Immature natural killer cell (primary cell): ENCODE results near the gene GJD3. TPM values are rescaled to one million over a fixed set of nuclear protein-coding genes. Genes with fewer than 3 reads are reported as not detected.

Experiments used
- DNase-seq, 3 donors: peaks; one replicate each; pipeline ENCODE4 v3.0.0; 2022; ENCODE audit warnings: mixed read lengths in 1 of 3
- H3K27ac Mint-ChIP-seq, 6 donors: one replicate each; pipeline ENCODE4 v1.8.0; 2020; ENCODE audit warnings: mixed read lengths in 6 of 6, mild to moderate bottlenecking in 5 of 6, inconsistent platforms in 4 of 6, moderate library complexity in 3 of 6
- H3K27me3 Mint-ChIP-seq, 3 donors: one replicate each; pipeline ENCODE4 v1.8.0; 2020 to 2021; ENCODE audit warnings: low read depth in 3 of 3, mild to moderate bottlenecking in 3 of 3, mixed read lengths in 3 of 3, moderate library complexity in 3 of 3, inconsistent platforms in 1 of 3
- H3K36me3 Mint-ChIP-seq, 3 donors: one replicate each; pipeline ENCODE4 v1.8.0; 2020; ENCODE audit warnings: mixed read lengths in 3 of 3, inconsistent platforms in 2 of 3, mild to moderate bottlenecking in 2 of 3
- H3K4me1 Mint-ChIP-seq, 2 donors: one replicate each; pipeline ENCODE4 v1.8.0; 2020; ENCODE audit warnings: inconsistent platforms in 2 of 2, mild to moderate bottlenecking in 2 of 2, mixed read lengths in 2 of 2, moderate library complexity in 1 of 2
- H3K4me3 Mint-ChIP-seq, 5 donors: one replicate each; pipeline ENCODE4 v1.8.0; 2020; ENCODE audit warnings: mild to moderate bottlenecking in 5 of 5, mixed read lengths in 5 of 5, inconsistent platforms in 3 of 5, moderate library complexity in 3 of 5
- H3K9me3 Mint-ChIP-seq, 6 donors: one replicate each; pipeline ENCODE4 v1.8.0; 2020; ENCODE audit warnings: mild to moderate bottlenecking in 6 of 6, mixed read lengths in 6 of 6, inconsistent platforms in 4 of 6, moderate library complexity in 3 of 6
- polyA plus RNA-seq, 3 donors: library from polyadenylated mRNA; unstranded; fragments of 300-500 nt; fragmentation: Illumina TruSeq; gene quantifications; one replicate each; pipeline ENCODE4 v1.2.3, GENCODE V29; 2021

Gene GJD3
- polyA plus RNA-seq, 3 donors from 2014 or later, result 0.40 to 0.68 TPM; not detected in 1

DNA sequence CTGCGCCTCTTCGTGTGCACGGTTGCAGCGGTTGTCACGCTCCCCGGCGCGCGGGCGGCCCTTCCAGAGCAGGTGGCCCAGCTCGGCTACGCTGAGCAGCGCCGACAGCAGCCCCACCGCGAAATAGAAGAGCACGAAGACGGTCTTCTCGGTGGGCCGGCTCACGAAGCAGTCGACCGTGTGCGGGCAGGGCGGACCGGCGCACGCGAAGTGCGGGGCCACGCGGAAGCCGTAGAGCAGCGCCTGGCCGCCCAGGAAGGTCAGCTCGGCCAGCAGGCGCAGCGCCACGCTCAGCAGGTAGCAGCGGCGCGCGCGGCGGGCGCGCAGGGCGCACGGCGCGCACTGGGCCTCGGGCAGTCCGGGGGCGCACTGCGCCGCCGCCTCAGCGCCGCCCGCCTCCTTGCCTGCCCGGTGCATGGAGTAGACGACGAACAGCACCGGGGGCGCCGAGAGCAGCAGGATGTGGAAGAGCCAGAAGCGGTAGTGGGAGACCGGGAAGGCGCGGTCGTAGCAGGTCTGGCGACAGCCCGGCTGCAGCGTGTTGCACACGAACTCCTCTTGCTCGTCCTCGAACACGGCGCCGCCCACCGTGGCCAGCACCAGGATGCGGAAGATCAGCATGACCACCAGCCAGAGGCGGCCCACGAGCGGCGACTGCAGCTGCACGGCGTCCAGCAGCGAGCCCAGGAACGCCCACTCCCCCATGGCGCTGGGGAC lies 1.3 kb downstream of the GJD3 start:
- Mint-ChIP-seq H3K36me3 (no peaks in the 10 kb centered on the region), H3K27ac (no peak overlapping the region), H3K27me3 (peaks cover 0 to 8% (median 1%) of the 10 kb centered on the region in 3 donors), H3K9me3 (no peaks in the 10 kb centered on the region), H3K4me1 (peaks cover 5 to 7% of the 10 kb centered on the region in 2 donors), H3K4me3 (peak overlapping the region; percentile 64 to 74 (median 71))
- no peak for DNase-seq

DNA sequence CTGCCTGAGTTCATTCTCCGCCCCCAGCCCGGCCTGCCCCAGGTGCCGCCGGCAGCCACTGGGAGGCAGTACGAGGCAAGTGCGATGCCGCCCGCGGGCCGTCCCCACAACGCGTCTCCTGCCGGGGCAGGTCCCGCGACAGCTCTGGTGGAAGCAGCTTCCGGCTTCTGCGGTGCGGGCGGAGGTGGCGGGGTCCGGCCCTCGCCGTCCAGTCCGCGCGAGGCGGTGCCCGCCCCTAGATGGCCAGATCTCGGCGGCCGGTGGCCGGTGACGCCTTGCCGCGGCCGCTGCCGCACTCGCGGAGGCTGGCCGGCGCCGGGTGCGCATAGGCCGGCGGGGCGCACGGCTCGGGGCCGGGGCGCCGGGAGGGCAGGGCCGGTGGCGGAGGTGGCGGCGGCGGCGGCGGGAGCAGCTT lies 1.8 kb downstream of the GJD3 start:
- no peak overlapping the region for H3K27ac Mint-ChIP-seq
- peak overlapping the region; percentile 24 to 73 (median 51) for H3K4me3 Mint-ChIP-seq
- DNase-seq, result peak; percentile 65 to 67 (median 65)
- no peaks in the 10 kb centered on the region for H3K9me3 Mint-ChIP-seq
- peaks cover 5 to 7% of the 10 kb centered on the region in 2 donors for H3K4me1 Mint-ChIP-seq
- H3K36me3 Mint-ChIP-seq, result no peaks in the 10 kb centered on the region
- H3K27me3 Mint-ChIP-seq, result peaks cover 1 to 8% (median 3%) of the 10 kb centered on the region in 3 donors

DNA sequence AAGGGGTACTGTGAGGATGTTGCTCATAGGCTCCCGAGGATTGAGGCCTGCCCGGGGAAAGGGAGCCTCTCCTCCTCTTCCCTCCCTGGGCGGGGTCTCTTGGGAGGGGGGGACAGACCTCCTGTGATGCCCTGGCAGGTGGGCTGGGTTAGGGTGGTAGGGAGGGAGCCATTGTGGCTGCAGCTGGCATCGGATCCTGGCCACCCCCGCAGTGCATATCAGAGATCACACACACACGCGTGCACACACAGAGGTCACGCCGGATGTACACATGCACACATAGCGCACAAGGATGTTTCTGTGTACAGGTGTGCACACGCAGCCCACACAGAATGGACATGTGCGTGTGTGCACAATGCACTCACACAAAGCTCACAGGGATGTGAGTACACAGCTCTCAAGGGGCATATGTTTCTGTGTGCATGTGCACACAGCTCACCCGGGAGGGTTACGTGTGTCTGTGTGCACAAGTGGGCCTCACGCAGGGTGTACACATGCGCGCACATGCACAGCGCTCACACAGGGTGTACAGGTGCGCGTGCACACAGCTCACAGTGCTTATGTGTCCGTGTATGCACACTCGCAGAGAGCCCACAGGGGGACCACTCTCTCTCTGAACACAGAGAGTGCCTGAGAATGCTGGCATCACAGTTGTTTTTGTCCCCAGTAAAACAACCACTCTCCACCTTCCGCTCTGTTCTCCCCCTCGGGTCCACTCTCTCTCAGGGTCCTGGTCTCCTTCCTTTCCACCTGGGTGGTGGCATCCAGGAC lies 2.4 kb downstream of the GJD3 start:
- H3K4me1 Mint-ChIP-seq, result peaks cover 5 to 7% of the 10 kb centered on the region in 2 donors
- H3K4me3 Mint-ChIP-seq, result peak overlapping the region; percentile 24 to 73 (median 51)
- H3K36me3 Mint-ChIP-seq, result no peaks in the 10 kb centered on the region
- H3K27me3 Mint-ChIP-seq, result peaks cover 1 to 8% (median 3%) of the 10 kb centered on the region in 3 donors
- no peak overlapping the region for H3K27ac Mint-ChIP-seq
- no peak for DNase-seq
- no peaks in the 10 kb centered on the region for H3K9me3 Mint-ChIP-seq

DNA sequence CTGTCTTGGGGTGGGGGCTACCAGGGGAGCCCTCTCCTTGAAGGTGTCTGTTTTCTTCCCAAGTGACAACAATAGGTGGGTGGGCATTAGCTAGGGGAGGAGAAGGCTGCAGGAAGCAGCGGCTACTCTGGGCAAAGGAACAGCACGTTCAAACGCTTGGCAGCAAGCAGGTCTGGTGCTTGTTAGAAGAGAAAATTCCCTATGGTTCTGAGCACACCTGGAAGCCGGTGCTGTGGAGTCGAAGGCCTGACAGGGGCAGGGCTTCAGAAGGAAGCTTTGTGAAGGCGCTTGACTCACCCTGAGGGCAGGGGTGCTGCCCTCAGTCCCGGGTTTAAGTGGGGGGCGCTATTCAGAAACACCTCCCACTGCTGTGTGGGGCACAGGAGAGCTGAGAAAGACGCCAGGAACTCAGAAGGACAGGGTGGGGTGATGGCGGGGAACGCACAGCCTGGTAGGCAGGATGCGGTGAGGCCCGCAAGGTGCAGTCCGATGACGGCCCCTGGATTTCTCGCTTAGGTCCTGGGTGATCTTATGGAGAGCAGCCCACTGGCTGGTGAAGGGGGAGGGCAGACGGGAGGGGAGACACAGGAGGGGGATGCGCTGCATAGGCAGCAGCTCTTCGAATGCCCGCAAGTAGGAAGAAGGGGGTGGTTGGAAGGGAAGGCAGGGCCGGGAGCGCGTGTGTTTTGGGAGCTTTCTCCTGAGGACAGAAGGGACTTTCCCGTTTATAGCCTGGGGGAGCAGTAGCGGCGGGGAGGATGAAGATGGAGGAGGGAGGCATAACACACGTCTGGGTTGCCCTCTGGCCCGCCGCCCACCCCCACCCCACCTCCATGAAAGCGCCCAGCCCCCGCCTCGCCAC lies 3.2 kb downstream of the GJD3 start:
- no peaks in the 10 kb centered on the region for H3K9me3 Mint-ChIP-seq
- peaks cover 5 to 7% of the 10 kb centered on the region in 2 donors for H3K4me1 Mint-ChIP-seq
- H3K27ac Mint-ChIP-seq, result no peak overlapping the region
- DNase-seq, result no peak
- no peaks in the 10 kb centered on the region for H3K36me3 Mint-ChIP-seq
- peaks cover 1 to 8% (median 3%) of the 10 kb centered on the region in 3 donors for H3K27me3 Mint-ChIP-seq
- peak overlapping the region in 4 of 5 donors; percentile 18 to 54 (median 28) for H3K4me3 Mint-ChIP-seq

DNA sequence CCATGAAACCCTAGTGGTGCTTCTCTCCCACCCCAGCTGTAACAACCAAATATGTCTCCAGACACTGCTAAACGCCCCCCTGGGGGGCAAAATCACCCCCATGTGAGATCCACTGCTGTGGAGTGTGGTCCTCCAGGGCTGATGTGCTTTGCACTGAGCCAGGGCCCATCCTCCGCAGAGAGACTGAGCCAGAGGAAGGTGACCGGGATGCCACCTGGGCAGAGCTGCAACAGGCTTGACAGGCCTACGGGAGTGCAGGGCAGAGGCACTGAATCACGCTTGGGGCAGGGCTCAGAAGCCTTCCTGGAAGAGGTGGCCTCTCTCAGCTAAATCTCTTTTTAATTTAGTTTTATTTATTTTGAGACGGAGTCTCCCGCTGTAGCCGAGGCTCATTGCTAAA lies 4.4 kb downstream of the GJD3 start:
- H3K27me3 Mint-ChIP-seq, result peaks cover 1 to 8% (median 3%) of the 10 kb centered on the region in 3 donors
- no peak overlapping the region for H3K27ac Mint-ChIP-seq
- H3K4me3 Mint-ChIP-seq, result no peak overlapping the region
- no peak for DNase-seq
- no peaks in the 10 kb centered on the region for H3K9me3 Mint-ChIP-seq
- peaks cover 5 to 8% of the 10 kb centered on the region in 2 donors for H3K4me1 Mint-ChIP-seq
- H3K36me3 Mint-ChIP-seq, result peaks cover 0 to 3% (median 0%) of the 10 kb centered on the region in 3 donors

DNA sequence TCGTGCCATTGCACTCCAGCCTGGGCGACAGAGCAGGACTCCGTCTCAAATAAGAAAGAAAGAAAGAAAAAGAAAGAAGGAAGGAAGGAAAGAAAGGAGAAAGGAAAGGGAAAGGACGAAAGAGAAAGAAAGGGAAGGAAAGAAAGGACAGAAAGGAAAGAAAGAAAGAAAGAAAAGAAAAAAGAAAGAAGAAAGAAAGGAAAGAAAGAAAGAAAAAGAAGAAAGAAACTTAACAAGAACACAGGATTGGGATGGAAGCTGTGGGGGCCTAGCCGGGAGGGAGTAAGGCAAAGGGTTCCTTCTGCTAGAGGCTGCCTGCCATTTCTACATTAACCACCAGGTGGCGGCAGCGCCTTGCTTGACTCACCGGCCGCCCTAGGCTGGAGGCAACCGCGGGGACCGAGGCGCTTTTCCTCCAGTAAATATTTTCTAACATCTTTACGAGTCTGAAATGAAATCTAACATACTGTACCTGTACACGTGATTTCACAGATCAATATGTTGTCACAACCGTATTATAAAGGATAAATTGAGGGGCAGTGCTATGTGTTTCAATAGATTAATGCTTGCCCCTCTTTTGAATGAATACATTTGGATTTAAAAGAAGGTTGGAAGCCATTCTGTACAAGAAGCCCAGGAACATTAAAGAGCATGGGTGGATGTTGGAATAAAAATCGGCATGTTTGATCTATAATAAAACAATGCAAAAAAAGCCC lies 6.1 kb downstream of the GJD3 start:
- peak overlapping the region in 1 of 6 donors; percentile 20 for H3K27ac Mint-ChIP-seq
- DNase-seq, result peak; percentile 77 to 81 (median 77)
- H3K4me3 Mint-ChIP-seq, result peak overlapping the region in 2 of 5 donors; percentile 19 to 49
- H3K4me1 Mint-ChIP-seq, result peaks cover 5 to 8% of the 10 kb centered on the region in 2 donors
- H3K9me3 Mint-ChIP-seq, result no peaks in the 10 kb centered on the region
- peaks cover 0 to 3% (median 0%) of the 10 kb centered on the region in 3 donors for H3K36me3 Mint-ChIP-seq
- H3K27me3 Mint-ChIP-seq, result peaks cover 3 to 8% (median 3%) of the 10 kb centered on the region in 3 donors

DNA sequence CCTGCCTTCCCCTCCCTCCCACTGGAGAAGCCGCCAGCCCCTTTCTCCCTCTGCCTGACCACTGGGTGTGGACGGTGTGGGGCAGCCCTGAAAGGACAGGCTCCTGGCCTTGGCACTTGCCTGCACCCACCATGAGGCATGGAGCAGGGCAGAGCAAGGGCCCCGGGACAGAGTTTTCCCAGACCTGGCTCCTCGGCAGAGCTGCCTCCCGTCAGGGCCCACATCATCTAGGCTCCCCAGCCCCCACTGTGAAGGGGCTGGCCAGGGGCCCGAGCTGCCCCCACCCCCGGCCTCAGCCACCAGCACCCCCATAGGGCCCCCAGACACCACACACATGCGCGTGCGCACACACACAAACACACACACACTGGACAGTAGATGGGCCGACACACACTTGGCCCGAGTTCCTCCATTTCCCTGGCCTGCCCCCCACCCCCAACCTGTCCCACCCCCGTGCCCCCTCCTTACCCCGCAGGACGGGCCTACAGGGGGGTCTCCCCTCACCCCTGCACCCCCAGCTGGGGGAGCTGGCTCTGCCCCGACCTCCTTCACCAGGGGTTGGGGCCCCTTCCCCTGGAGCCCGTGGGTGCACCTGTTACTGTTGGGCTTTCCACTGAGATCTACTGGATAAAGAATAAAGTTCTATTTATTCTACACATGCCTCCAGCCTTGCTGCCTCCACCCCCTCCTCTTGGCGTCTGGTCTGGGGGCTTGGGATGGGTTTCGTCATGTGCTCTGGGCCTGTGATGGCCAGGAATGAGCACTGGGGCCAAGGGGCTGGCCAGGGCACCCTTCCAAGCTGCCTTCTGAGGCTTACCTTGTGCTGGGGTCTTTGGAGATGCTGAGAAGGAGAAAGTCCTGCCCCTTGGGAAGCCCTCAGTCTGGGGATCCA lies 7.3 kb downstream of the GJD3 start:
- Mint-ChIP-seq H3K9me3 (no peaks in the 10 kb centered on the region), H3K4me1 (peaks cover 5 to 16% of the 10 kb centered on the region in 2 donors), H3K27me3 (peaks cover 3 to 8% (median 5%) of the 10 kb centered on the region in 3 donors), H3K4me3 (no peak overlapping the region), H3K36me3 (peaks cover 0 to 9% (median 9%) of the 10 kb centered on the region in 3 donors), H3K27ac (no peak overlapping the region)
- no peak for DNase-seq

DNA sequence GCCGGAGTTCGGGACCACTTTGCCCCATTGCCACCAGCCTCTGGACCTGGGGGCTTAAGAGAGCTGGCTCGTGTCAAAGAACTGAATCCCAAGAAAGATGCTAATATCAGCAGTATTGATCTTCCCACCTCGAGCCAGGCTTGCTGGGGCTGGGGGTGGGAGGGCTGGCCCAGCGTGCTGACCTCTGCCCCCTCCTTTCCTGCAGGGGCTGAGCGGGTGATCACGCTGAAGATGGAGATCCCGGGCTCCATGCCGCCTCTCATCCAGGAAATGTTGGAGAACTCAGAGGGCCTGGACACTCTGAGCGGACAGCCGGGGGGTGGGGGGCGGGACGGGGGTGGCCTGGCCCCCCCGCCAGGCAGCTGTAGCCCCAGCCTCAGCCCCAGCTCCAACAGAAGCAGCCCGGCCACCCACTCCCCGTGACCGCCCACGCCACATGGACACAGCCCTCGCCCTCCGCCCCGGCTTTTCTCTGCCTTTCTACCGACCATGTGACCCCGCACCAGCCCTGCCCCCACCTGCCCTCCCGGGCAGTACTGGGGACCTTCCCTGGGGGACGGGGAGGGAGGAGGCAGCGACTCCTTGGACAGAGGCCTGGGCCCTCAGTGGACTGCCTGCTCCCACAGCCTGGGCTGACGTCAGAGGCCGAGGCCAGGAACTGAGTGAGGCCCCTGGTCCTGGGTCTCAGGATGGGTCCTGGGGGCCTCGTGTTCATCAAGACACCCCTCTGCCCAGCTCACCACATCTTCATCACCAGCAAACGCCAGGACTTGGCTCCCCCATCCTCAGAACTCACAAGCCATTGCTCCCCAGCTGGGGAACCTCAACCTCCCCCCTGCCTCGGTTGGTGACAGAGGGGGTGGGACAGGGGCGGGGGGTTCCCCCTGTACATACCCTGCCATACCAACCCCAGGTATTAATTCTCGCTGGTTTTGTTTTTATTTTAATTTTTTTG lies 8.5 kb downstream of the GJD3 start:
- Mint-ChIP-seq H3K4me1 (peaks cover 5 to 19% of the 10 kb centered on the region in 2 donors), H3K27ac (no peak overlapping the region), H3K27me3 (peaks cover 3 to 8% (median 5%) of the 10 kb centered on the region in 3 donors), H3K9me3 (no peaks in the 10 kb centered on the region), H3K36me3 (peaks cover 0 to 11% (median 10%) of the 10 kb centered on the region in 3 donors), H3K4me3 (no peak overlapping the region)
- DNase-seq, result no peak

DNA sequence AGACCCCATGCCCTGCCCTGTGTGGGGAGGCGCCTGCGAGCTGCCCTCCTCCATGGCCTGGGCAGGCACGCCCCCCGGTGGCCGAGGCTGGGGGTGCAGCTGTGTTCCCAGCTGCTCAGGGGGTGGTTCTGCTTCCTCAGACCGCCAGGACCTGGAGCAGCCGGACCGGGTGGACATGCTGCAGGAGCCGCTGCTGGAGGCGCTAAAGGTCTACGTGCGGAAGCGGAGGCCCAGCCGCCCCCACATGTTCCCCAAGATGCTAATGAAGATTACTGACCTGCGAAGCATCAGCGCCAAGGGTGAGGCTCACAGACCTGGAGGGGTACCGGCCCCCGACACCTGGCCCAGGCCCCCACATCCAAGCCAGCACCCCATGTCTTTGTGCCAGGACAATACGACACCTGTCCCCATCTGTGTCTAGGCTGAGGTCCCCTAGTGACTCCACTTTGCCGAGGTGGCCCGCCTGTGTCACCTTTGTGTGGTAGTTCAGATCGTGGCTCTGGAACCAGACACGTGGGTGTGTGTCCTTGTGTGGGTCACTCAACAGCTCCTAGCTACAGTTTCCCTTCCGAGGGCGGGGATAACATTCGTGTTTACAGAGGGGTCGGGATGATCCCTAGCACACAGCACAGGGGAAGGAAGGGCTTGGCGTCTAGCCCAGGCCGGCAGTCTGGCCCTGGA lies 9.3 kb downstream of the GJD3 start:
- no peak overlapping the region for H3K4me3 Mint-ChIP-seq
- peaks cover 0 to 11% (median 10%) of the 10 kb centered on the region in 3 donors for H3K36me3 Mint-ChIP-seq
- peaks cover 5 to 20% of the 10 kb centered on the region in 2 donors for H3K4me1 Mint-ChIP-seq
- peak; percentile 75 to 77 (median 76) for DNase-seq
- H3K27ac Mint-ChIP-seq, result peak overlapping the region in 4 of 6 donors; percentile 28 to 80 (median 35)
- no peaks in the 10 kb centered on the region for H3K9me3 Mint-ChIP-seq
- H3K27me3 Mint-ChIP-seq, result peaks cover 3 to 5% (median 4%) of the 10 kb centered on the region in 3 donors

DNA sequence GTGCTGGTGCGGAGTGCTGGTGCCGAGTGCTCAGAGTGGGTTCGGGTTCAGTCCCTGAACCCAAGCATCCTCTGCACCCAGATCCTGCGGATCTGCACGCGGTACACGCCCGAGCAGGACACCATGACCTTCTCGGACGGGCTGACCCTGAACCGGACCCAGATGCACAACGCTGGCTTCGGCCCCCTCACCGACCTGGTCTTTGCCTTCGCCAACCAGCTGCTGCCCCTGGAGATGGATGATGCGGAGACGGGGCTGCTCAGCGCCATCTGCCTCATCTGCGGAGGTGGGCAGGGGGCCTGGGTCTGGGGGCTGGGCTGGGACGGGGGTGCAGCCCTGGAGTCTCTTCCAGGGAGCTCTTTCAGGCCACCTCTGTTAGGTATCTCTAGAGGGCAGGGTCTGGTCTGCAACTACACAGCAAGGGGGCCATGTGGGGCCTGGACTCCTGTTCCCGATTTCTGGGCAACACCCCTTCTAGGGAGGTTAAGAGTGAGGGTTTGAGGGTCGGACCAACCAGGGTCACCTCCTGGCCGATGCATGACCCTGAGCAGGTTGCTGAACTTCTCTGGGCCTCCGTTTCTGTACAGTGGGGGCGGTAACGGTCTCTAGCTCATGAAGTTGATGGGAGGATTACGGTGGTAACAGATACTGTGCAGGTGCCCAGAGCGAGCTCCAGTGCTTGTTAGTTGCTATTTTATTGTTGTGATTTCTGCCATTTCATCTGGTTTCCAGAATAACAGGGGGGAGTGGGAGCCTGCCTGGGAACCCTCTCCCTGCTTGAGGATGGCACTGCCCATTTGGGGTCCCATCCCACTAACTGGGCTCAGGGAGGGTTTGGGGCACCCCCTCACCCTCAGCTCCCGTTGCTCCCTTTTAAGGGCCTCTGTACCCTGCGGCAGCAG lies 10.1 kb downstream of the GJD3 start:
- peaks cover 0 to 14% (median 10%) of the 10 kb centered on the region in 3 donors for H3K36me3 Mint-ChIP-seq
- H3K27ac Mint-ChIP-seq, result peak overlapping the region in 5 of 6 donors; percentile 12 to 40 (median 30)
- H3K4me3 Mint-ChIP-seq, result no peak overlapping the region
- H3K4me1 Mint-ChIP-seq, result peaks cover 13 to 27% of the 10 kb centered on the region in 2 donors
- H3K9me3 Mint-ChIP-seq, result no peaks in the 10 kb centered on the region
- H3K27me3 Mint-ChIP-seq, result peaks cover 0 to 5% (median 3%) of the 10 kb centered on the region in 3 donors
- DNase-seq, result no peak
